Esophagus squamous epithelium (tissue), 5 donors: Measurements from ENCODE around the gene NAB1. TPM values are rescaled to one million over a fixed set of nuclear protein-coding genes. Genes with fewer than 3 reads are reported as not detected.
"Not testable (repeated sequence)": the region's sequence is repeated elsewhere in the genome, so short reads cannot be mapped to it uniquely, and the experiment has no call there.

Experiments
- DNase-seq: peaks from one replicate; lab custom pipeline; 2025; lab: John Stamatoyannopoulos, UW
- H3K27ac ChIP-seq, 4 donors: fragments of 200-600 bp; sonication (generic); one replicate each; pipeline ENCODE4 v1.5.1; 2016 to 2019; ENCODE audit warnings: mild to moderate bottlenecking in 1 of 4
- H3K27me3 ChIP-seq, 4 donors: fragments of 200-600 bp; sonication (generic); 1 replicate in 3 of 4; 2 replicates in 1 of 4; pipeline versions ENCODE4 v1.5.1 to v1.6.0; 2017 to 2021; ENCODE audit warnings: antibody characterized with exemption in 1 of 4
- H3K36me3 ChIP-seq, 3 donors: fragments of 200-600 bp; sonication (generic); one replicate each; pipeline ENCODE4 v1.5.1; 2016 to 2019
- H3K4me1 ChIP-seq, 3 donors: fragments of 200-600 bp; sonication (generic); one replicate each; pipeline ENCODE4 v1.5.1; 2017 to 2019
- H3K4me3 ChIP-seq, 4 donors: fragments of 200-600 bp; sonication (generic); 1 replicate in 3 of 4; 2 replicates in 1 of 4; pipeline ENCODE4 v1.5.1; 2016 to 2019; ENCODE audit warnings: mild to moderate bottlenecking in 2 of 4, moderate library complexity in 1 of 4
- H3K9me3 ChIP-seq, 3 donors: fragments of 200-600 bp; sonication (generic); one replicate each; pipeline ENCODE4 v1.5.1; 2016 to 2019
- POLR2A ChIP-seq, 4 donors: fragments of 450-650 bp; IDR thresholded peaks; one replicate each; pipeline ENCODE4 v1.6.1; 2017; ENCODE audit warnings: antibody characterized with exemption in 4 of 4, mild to moderate bottlenecking in 4 of 4, moderate library complexity in 3 of 4
- WGBS, 2 donors: methylation state at CpG; one replicate each; pipeline ENCODE4 v1.1.5; 2018; 5-methylcytosine and 5-hydroxymethylcytosine counted together
- intact Hi-C: fragments of 100-400 bp; cut with DNase I; formaldehyde crosslinking; loops from one replicate; pipeline ENCODE4 v1.15.0; 2022
- total RNA-seq, 4 donors: library from RNA; depleted of rRNA; stranded (reverse); fragments of >200 nt; gene quantifications; one replicate each; pipeline ENCODE4 v1.1.0, GENCODE V29; 2016
- TF ChIP-seq, protein P1 (sequence below), 6 experiments: fragments of 450-650 bp in 4 of 6; fragments of 200-600 bp in 2 of 6; sonication (generic) in 2 of 6; IDR thresholded peaks; one replicate each; pipeline ENCODE4 v1.5.1; 2016 to 2019; ENCODE audit warnings: antibody characterized with exemption in 6 of 6, mild to moderate bottlenecking in 4 of 6, moderate library complexity in 4 of 6
- donor health status: DM: yes; HTN: yes; CAD: no.

The NAB1 gene
- total RNA-seq, 4 donors from 2014 or later = 36.7 to 69.8 (median 67.7) TPM

- DNase-seq = no peak
- no peak for TF ChIP-seq POLR2A (IDR thresholded peaks at IDR 0.05)
- TF ChIP-seq, protein P1, sequence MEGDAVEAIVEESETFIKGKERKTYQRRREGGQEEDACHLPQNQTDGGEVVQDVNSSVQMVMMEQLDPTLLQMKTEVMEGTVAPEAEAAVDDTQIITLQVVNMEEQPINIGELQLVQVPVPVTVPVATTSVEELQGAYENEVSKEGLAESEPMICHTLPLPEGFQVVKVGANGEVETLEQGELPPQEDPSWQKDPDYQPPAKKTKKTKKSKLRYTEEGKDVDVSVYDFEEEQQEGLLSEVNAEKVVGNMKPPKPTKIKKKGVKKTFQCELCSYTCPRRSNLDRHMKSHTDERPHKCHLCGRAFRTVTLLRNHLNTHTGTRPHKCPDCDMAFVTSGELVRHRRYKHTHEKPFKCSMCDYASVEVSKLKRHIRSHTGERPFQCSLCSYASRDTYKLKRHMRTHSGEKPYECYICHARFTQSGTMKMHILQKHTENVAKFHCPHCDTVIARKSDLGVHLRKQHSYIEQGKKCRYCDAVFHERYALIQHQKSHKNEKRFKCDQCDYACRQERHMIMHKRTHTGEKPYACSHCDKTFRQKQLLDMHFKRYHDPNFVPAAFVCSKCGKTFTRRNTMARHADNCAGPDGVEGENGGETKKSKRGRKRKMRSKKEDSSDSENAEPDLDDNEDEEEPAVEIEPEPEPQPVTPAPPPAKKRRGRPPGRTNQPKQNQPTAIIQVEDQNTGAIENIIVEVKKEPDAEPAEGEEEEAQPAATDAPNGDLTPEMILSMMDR (IDR thresholded peaks at IDR 0.05) = no peak
- intact Hi-C loops = no loop called here
Measured at GRCh38 chr2:190697421-190697820, 48.5 kb downstream of the NAB1 start.

DNA sequence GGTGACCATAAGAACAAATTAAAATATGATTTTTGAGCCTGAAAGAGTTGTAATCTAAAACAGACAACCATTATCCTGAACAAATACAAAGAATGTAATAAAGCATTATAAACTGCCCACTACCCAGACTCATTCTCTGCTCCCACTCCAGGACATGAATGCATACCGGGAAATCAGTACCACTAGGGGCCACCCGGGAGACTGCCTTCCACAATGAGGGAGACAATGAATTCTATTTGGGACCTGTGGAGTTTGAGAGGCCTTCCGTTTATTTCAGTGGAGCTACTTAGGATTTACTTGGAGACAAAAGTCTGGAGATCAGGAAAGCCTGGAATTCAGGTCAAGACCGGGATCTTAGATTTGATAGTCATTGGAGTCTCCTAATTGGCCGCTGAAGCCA is 50.0 kb downstream of the NAB1 start:
- intact Hi-C loops = no loop called here
- no peaks in the 10 kb centered on the region for H3K27me3 ChIP-seq
- peaks cover 0 to 2% (median 0%) of the 10 kb centered on the region in 3 donors for H3K36me3 ChIP-seq
- H3K9me3 ChIP-seq = no peaks in the 10 kb centered on the region
- no peak overlapping the region for H3K27ac ChIP-seq
- no peaks in the 10 kb centered on the region for H3K4me1 ChIP-seq
- WGBS, 2 donors = 66 to 69% methylated on average over 5 of the region's 5 CpGs
- H3K4me3 ChIP-seq = no peak overlapping the region
- no peak for DNase-seq
- no peak for TF ChIP-seq POLR2A (IDR thresholded peaks at IDR 0.05)
- TF ChIP-seq, protein P1 (IDR thresholded peaks at IDR 0.05) = no peak

More at GRCh38 chr2:190697421-190697820, 48.5 kb downstream of the NAB1 start:
- WGBS, 2 donors = 72 to 83% methylated on average over 3 to 4 of the region's 4 CpGs
- Histone ChIP-seq H3K27ac (no peak overlapping the region), H3K36me3 (peaks cover 0 to 17% (median 0%) of the 10 kb centered on the region in 3 donors), H3K9me3 (no peaks in the 10 kb centered on the region), H3K4me3 (no peak overlapping the region), H3K27me3 (no peaks in the 10 kb centered on the region), H3K4me1 (no peaks in the 10 kb centered on the region)

GRCh38 chr2:190701586-190701985 is 52.7 kb downstream of the NAB1 start:
- H3K4me3 ChIP-seq = no peak overlapping the region
- intact Hi-C loops = no loop called here
- H3K27ac ChIP-seq = no peak overlapping the region
- no peaks in the 10 kb centered on the region for H3K27me3 ChIP-seq
- no peaks in the 10 kb centered on the region for H3K36me3 ChIP-seq
- H3K9me3 ChIP-seq = no peaks in the 10 kb centered on the region
- 71 to 72% methylated on average over 7 of the region's 7 CpGs for WGBS, 2 donors
- H3K4me1 ChIP-seq = no peaks in the 10 kb centered on the region
- TF ChIP-seq, protein P1 (IDR thresholded peaks at IDR 0.05) = no peak
- no peak for TF ChIP-seq POLR2A (IDR thresholded peaks at IDR 0.05)
- DNase-seq = no peak

DNA sequence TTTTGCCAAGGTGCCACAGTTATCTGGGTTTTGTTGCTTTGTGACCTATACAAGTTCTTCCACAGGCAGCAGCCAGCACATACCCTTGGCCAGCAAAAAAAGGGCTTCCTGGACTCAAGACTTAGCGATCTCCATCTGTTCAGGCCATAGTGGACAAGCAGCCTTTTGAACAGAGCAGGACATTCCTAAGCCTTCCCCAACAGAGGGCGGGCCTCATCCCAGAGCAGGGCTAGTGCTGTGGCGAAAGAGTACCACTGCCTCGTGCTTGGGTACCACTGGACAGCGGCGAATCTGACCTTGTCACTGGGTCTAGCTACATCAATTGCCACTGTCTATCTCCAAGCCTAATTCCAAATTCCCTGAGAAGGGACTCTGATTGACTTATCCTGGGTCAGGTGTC is 56.4 kb downstream of the NAB1 start:
- no peak for TF ChIP-seq POLR2A (IDR thresholded peaks at IDR 0.05)
- TF ChIP-seq, protein P1 (IDR thresholded peaks at IDR 0.05) = no peak
- Histone ChIP-seq H3K27me3 (no peaks in the 10 kb centered on the region), H3K4me3 (no peak overlapping the region), H3K36me3 (no peaks in the 10 kb centered on the region), H3K9me3 (no peaks in the 10 kb centered on the region), H3K4me1 (no peaks in the 10 kb centered on the region), H3K27ac (no peak overlapping the region)
- 95 to 100% methylated on average over 2 to 6 of the region's 6 CpGs for WGBS, 2 donors
- DNase-seq = no peak
- intact Hi-C loops = no loop called here

- no peak overlapping the region for H3K27ac ChIP-seq
- H3K9me3 ChIP-seq = no peaks in the 10 kb centered on the region
- 70 to 100% methylated on average over 2 of the region's 2 CpGs for WGBS, 2 donors
- no peak for DNase-seq
- TF ChIP-seq, protein P1 (IDR thresholded peaks at IDR 0.05) = no peak
- TF ChIP-seq POLR2A (IDR thresholded peaks at IDR 0.05) = no peak
- H3K36me3 ChIP-seq = no peaks in the 10 kb centered on the region
- no peaks in the 10 kb centered on the region for H3K4me1 ChIP-seq
- intact Hi-C loops = no loop called here
- H3K4me3 ChIP-seq = no peak overlapping the region
- no peaks in the 10 kb centered on the region for H3K27me3 ChIP-seq
Measured at GRCh38 chr2:190707726-190708125, 58.8 kb downstream of the NAB1 start.

DNA sequence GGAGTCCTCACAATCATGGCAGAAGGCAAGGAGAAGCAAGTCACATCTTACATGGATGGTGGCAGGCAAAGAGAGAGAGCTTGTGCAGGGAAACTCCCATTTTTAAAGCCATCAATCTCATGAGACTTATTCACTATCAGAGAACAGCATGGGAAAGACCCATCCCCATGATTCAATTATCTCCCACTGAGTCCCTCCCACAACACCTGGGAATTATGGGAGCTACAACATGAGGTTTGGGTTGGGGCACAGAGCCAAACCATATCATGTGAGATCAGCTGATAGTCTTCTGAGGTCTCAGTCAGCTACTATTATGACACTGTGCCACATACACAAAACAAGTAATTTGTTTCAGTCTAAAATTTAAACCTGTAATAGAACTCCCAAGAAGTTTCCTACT is 59.8 kb downstream of the NAB1 start:
- H3K4me3 ChIP-seq, H3K27ac ChIP-seq, H3K27me3 ChIP-seq, H3K9me3 ChIP-seq, DNase-seq, intact Hi-C loops, H3K36me3 ChIP-seq, H3K4me1 ChIP-seq: not testable (repeated sequence)
